Measurements from ENCODE around the gene SAP30BP. TPM values are rescaled to one million over a fixed set of nuclear protein-coding genes. Genes with fewer than 3 reads are reported as not detected.

The SAP30BP gene
- total and polyA plus RNA-seq, 10 of the 15 experiments (the other 5 are each of a cell fraction or from before 2014, with no cell fraction given), result 57.9 to 166 (median 94.5) TPM

DNA sequence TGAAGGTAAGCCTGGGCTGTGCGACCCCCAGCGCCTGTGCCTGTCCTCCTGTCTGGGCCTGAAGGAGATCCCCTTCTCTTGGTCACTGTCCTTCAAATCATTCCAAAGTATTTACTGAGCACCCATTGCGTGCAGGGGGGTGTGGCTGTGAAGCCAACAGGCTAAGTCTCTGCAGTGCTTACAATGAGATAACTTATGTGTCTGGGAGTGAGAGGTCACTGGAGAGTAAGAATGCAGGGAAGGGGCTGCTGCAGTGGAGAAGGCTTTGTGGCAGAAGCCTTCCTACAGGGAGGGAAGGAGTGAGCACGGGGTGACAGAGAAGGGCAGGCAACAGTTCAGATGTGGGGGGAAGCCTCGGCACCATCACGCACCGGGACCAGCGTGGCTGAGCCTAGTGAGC lies 45.1 kb upstream of the SAP30BP start:
- RAD21 ChIA-PET (ENCODE audit: unreplicated experiment), result interaction anchor here (1.2 kb wide), 1 partner anchor 126 kb away, joined by 3 read pairs; no protein-coding TSS in a partner anchor
- Histone ChIP-seq H3K4me1 (ENCODE audit: control insufficient read depth, insufficient read depth, low read length) (no peaks in the 10 kb centered on the region), H3K27ac (ENCODE audit: control insufficient read depth, insufficient read depth) (no peak overlapping the region), H3K9me3 (replicated peaks; ENCODE audit: control insufficient read depth, insufficient read depth, low read length) (no peaks in the 10 kb centered on the region), H3K27me3 (replicated peaks in 1 of 2; ENCODE audit: control insufficient read depth in 2 of 2, insufficient read depth in 2 of 2, low read length in 1 of 2) (no peaks in the 10 kb centered on the region), H2AFZ (ENCODE audit: control insufficient read depth, low read depth, low read length) (no peak overlapping the region), H3K4me2 (ENCODE audit: control insufficient read depth, insufficient read depth) (no peak overlapping the region), H4K20me1 (ENCODE audit: control insufficient read depth, insufficient read depth) (no peaks in the 10 kb centered on the region), H3K79me2 (ENCODE audit: control insufficient read depth, insufficient read depth, low read length) (no peaks in the 10 kb centered on the region), H3K9ac (ENCODE audit: control insufficient read depth, insufficient read depth, low read length) (no peak overlapping the region), H3K4me3 (no peak overlapping the region), H3K36me3 (ENCODE audit: control insufficient read depth in 2 of 2, insufficient read depth in 2 of 2, low read length in 1 of 2) (no peaks in the 10 kb centered on the region)
- in situ Hi-C loops (cut with MboI) (no loop called here), intact Hi-C loops (cut with micrococcal nuclease; ENCODE audit: unreplicated experiment) (no loop called here)
- FAIRE-seq (no peak), DNase-seq (ENCODE audit: low read depth, low spot score) (no peak), ATAC-seq (no peak)
- POLR2A ChIA-PET, result no interaction called here
- CTCF ChIA-PET, result interaction anchor here (1.0 to 3.5 kb wide), 2 partner anchors 21 to 127 kb away, joined by 4 to 43 read pairs; no protein-coding TSS in a partner anchor
- SMC1A ChIA-PET (ENCODE audit: uncharacterized antibody, unreplicated experiment), result interaction anchor here (1.4 kb wide), 1 partner anchor 11 kb away, joined by 3 read pairs; the partner anchor contains the start of gene SMIM5
- no TSS peak for BruUV-seq (replicated peaks)
- WGBS (ENCODE audit: insufficient coverage, insufficient replicate concordance, low lambda C conversion rate, missing lambda C conversion rate), result 71% methylated on average over 8 of the region's 8 CpGs
- TF ChIP-seq, protein P1, sequence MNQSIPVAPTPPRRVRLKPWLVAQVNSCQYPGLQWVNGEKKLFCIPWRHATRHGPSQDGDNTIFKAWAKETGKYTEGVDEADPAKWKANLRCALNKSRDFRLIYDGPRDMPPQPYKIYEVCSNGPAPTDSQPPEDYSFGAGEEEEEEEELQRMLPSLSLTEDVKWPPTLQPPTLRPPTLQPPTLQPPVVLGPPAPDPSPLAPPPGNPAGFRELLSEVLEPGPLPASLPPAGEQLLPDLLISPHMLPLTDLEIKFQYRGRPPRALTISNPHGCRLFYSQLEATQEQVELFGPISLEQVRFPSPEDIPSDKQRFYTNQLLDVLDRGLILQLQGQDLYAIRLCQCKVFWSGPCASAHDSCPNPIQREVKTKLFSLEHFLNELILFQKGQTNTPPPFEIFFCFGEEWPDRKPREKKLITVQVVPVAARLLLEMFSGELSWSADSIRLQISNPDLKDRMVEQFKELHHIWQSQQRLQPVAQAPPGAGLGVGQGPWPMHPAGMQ (IDR thresholded peaks at IDR 0.05; ENCODE audit: borderline replicate concordance), result no peak
- no peak for TF ChIP-seq PKNOX1 (IDR thresholded peaks at IDR 0.05)

- Histone ChIP-seq H2AFZ (ENCODE audit: control insufficient read depth, low read depth, low read length) (no peak overlapping the region), H3K36me3 (ENCODE audit: control insufficient read depth in 2 of 2, insufficient read depth in 2 of 2, low read length in 1 of 2) (no peaks in the 10 kb centered on the region), H3K27ac (ENCODE audit: control insufficient read depth, insufficient read depth) (no peak overlapping the region), H3K4me1 (ENCODE audit: control insufficient read depth, insufficient read depth, low read length) (no peaks in the 10 kb centered on the region), H3K79me2 (ENCODE audit: control insufficient read depth, insufficient read depth, low read length) (no peaks in the 10 kb centered on the region), H3K4me3 (no peak overlapping the region), H3K9me3 (replicated peaks; ENCODE audit: control insufficient read depth, insufficient read depth, low read length) (no peaks in the 10 kb centered on the region), H3K4me2 (ENCODE audit: control insufficient read depth, insufficient read depth) (no peak overlapping the region), H3K27me3 (replicated peaks in 1 of 2; ENCODE audit: control insufficient read depth in 2 of 2, insufficient read depth in 2 of 2, low read length in 1 of 2) (no peaks in the 10 kb centered on the region), H3K9ac (ENCODE audit: control insufficient read depth, insufficient read depth, low read length) (no peak overlapping the region), H4K20me1 (ENCODE audit: control insufficient read depth, insufficient read depth) (no peaks in the 10 kb centered on the region)
- BruUV-seq (replicated peaks), result no TSS peak
- ATAC-seq (no peak), FAIRE-seq (no peak), DNase-seq (ENCODE audit: low read depth, low spot score) (no peak)
- SMC1A ChIA-PET (ENCODE audit: uncharacterized antibody, unreplicated experiment), result interaction anchor here (1.4 kb wide), 1 partner anchor 10 kb away, joined by 3 read pairs; the partner anchor contains the start of gene SMIM5
- in situ Hi-C loops (cut with MboI), result no loop called here
- RAD21 ChIA-PET (ENCODE audit: unreplicated experiment), result no interaction called here
- WGBS (ENCODE audit: insufficient coverage, insufficient replicate concordance, low lambda C conversion rate, missing lambda C conversion rate), result 80% methylated on average over 14 of the region's 15 CpGs
- POLR2A ChIA-PET, result no interaction called here
- CTCF ChIA-PET, result interaction anchor here (0.9 to 2.0 kb wide), 2 partner anchors 9 to 125 kb away, joined by 3 to 11 read pairs; no protein-coding TSS in a partner anchor
- intact Hi-C loops (cut with micrococcal nuclease; ENCODE audit: unreplicated experiment), result no loop called here
- no peak for TF ChIP-seq ZNF207 (IDR thresholded peaks at IDR 0.05; ENCODE audit: borderline replicate concordance)
- no peak for TF ChIP-seq NKRF (conservative IDR thresholded peaks at IDR 0.05)
- TF ChIP-seq RUNX3 (IDR thresholded peaks at IDR 0.05; ENCODE audit: low read length), result no peak
- no peak for TF ChIP-seq PML (IDR thresholded peaks at IDR 0.05; ENCODE audit: low read length)
- no peak for TF ChIP-seq BCL11A (IDR thresholded peaks at IDR 0.05; ENCODE audit: low read depth, low read length)
- no peak for TF ChIP-seq MEF2A (IDR thresholded peaks at IDR 0.05; ENCODE audit: insufficient read depth, low read depth, low read length)
- no peak for TF ChIP-seq BACH1 (IDR thresholded peaks at IDR 0.05; ENCODE audit: borderline replicate concordance)
- TF ChIP-seq, protein P2, sequence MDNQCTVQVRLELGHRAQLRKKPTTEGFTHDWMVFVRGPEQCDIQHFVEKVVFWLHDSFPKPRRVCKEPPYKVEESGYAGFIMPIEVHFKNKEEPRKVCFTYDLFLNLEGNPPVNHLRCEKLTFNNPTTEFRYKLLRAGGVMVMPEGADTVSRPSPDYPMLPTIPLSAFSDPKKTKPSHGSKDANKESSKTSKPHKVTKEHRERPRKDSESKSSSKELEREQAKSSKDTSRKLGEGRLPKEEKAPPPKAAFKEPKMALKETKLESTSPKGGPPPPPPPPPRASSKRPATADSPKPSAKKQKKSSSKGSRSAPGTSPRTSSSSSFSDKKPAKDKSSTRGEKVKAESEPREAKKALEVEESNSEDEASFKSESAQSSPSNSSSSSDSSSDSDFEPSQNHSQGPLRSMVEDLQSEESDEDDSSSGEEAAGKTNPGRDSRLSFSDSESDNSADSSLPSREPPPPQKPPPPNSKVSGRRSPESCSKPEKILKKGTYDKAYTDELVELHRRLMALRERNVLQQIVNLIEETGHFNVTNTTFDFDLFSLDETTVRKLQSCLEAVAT (IDR thresholded peaks at IDR 0.05), result no peak
- TF ChIP-seq EP300 (IDR thresholded peaks at IDR 0.05; ENCODE audit: borderline replicate concordance in 1 of 2, control insufficient read depth in 1 of 2, low read depth in 2 of 2, low read length in 2 of 2), result no peak
Observed at GRCh38 chr17:75622771-75623273, 44.3 kb upstream of the SAP30BP start.
